C4-2B (cell line): Measurements from ENCODE around the gene SAMM50.

Source experiments
- ZFX ChIP-seq: fragments of 450-650 bp; IDR thresholded peaks from 2 replicates; pipeline ENCODE4 v1.6.1; 2017
- TF ChIP-seq, protein P1 (sequence below): fragments of 450-650 bp; conservative IDR thresholded peaks from 2 replicates; pipeline ENCODE4 v1.5.1; 2017; ENCODE audit warnings: mild to moderate bottlenecking

DNA sequence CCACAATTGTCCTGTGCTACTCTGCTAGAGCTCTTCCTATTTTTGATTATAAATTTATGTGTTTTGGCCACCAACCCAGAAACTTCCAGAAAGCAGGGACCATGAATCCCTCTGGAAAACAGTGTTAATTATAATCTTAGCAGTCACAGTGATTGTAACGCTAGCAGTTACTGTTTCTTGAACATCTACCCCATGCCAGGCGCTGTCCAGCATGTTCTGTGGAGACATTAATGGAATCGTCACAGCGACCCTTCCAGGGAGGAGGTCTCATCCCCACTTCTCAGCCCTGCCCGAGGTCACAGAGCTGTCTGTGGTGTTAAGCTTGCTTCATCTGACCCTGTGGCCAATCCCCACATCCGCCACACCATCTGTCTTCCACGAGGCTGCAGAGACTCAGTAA lies 49.6 kb upstream of the SAMM50 start:
- TF ChIP-seq, protein P1, sequence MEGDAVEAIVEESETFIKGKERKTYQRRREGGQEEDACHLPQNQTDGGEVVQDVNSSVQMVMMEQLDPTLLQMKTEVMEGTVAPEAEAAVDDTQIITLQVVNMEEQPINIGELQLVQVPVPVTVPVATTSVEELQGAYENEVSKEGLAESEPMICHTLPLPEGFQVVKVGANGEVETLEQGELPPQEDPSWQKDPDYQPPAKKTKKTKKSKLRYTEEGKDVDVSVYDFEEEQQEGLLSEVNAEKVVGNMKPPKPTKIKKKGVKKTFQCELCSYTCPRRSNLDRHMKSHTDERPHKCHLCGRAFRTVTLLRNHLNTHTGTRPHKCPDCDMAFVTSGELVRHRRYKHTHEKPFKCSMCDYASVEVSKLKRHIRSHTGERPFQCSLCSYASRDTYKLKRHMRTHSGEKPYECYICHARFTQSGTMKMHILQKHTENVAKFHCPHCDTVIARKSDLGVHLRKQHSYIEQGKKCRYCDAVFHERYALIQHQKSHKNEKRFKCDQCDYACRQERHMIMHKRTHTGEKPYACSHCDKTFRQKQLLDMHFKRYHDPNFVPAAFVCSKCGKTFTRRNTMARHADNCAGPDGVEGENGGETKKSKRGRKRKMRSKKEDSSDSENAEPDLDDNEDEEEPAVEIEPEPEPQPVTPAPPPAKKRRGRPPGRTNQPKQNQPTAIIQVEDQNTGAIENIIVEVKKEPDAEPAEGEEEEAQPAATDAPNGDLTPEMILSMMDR, result no peak
- TF ChIP-seq ZFX, result no peak
